Vagina (tissue), 2 donors: ENCODE results near the gene DCUN1D3.

ENCODE experiments used
- POLR2A ChIP-seq, 2 donors: fragments of 450-650 bp; IDR thresholded peaks; one replicate each; pipeline ENCODE4 v1.6.1; 2017; ENCODE audit warnings: antibody characterized with exemption in 2 of 2, mild to moderate bottlenecking in 2 of 2, moderate library complexity in 2 of 2
- POLR2AphosphoS5 ChIP-seq, 2 donors: sonication (generic); formaldehyde crosslinking; IDR thresholded peaks; one replicate each; pipeline ENCODE4 v1.9.0; 2017; ENCODE audit warnings: antibody characterized with exemption in 2 of 2, mild to moderate bottlenecking in 2 of 2, low read depth in 1 of 2; ENCODE audit not compliant: insufficient read depth in 1 of 2
- TF ChIP-seq, protein P1 (sequence below), 3 experiments: fragments of 450-650 bp in 2 of 3; fragments of 200-600 bp in 1 of 3; sonication (generic) in 1 of 3; IDR thresholded peaks; one replicate each; pipeline ENCODE4 v1.5.1; 2017 to 2019; ENCODE audit warnings: antibody characterized with exemption in 3 of 3, mild to moderate bottlenecking in 2 of 3, moderate library complexity in 2 of 3

DNA sequence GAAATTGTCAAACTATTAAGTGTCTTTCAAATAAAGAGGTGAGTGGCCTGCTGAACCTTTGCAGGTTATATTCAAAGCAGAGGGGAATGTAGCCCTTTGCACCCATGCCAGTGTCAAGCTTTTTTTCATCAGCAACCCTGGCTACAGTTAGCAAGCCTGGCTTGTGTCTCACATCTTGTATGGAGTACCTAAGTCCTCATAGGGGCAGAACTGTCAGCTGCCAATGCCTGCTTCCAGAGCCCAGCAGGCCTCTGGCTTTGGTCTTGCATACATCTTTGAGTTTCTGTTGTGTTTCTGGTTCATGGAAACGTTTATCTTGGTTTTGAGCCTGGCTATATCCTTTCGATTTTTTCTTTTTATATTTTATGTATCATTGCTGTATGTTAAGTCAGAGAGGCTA is 67.1 kb downstream of the DCUN1D3 start:
- TF ChIP-seq, protein P1, sequence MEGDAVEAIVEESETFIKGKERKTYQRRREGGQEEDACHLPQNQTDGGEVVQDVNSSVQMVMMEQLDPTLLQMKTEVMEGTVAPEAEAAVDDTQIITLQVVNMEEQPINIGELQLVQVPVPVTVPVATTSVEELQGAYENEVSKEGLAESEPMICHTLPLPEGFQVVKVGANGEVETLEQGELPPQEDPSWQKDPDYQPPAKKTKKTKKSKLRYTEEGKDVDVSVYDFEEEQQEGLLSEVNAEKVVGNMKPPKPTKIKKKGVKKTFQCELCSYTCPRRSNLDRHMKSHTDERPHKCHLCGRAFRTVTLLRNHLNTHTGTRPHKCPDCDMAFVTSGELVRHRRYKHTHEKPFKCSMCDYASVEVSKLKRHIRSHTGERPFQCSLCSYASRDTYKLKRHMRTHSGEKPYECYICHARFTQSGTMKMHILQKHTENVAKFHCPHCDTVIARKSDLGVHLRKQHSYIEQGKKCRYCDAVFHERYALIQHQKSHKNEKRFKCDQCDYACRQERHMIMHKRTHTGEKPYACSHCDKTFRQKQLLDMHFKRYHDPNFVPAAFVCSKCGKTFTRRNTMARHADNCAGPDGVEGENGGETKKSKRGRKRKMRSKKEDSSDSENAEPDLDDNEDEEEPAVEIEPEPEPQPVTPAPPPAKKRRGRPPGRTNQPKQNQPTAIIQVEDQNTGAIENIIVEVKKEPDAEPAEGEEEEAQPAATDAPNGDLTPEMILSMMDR (IDR thresholded peaks at IDR 0.05), result no peak
- no peak for TF ChIP-seq POLR2A (IDR thresholded peaks at IDR 0.05)
- TF ChIP-seq POLR2AphosphoS5 (IDR thresholded peaks at IDR 0.05; ENCODE audit: insufficient read depth in 1 of 2, low read depth in 1 of 2), result no peak
